ENCODE results near the gene VCAN.

- no peak for TF ChIP-seq POLR2AphosphoS5 (IDR thresholded peaks at IDR 0.05)
- TF ChIP-seq CTCF (IDR thresholded peaks at IDR 0.05): no peak
Observed at GRCh38 chr5:83494666-83495065, 23.1 kb downstream of the VCAN start.
